Endodermal cell (in vitro differentiated cells): ENCODE measurements around the gene PEX13. TPM values are rescaled to one million over a fixed set of nuclear protein-coding genes. Genes with fewer than 3 reads are reported as not detected.

Source experiments
- DNase-seq: peaks from one replicate; pipeline ENCODE4 v3.0.0-alpha.2; 2017
- H3K27ac ChIP-seq: 2 replicates; pipeline ENCODE4 v1.5.1; 2013; ENCODE audit warnings: mild to moderate bottlenecking, low read depth, low read length, moderate library complexity
- H3K27me3 ChIP-seq: 2 replicates; pipeline ENCODE4 v1.6.1; 2013; ENCODE audit warnings: mild to moderate bottlenecking, low read length, moderate library complexity; ENCODE audit not compliant: insufficient read depth, control insufficient read depth, poor library complexity, severe bottlenecking
- H3K36me3 ChIP-seq: 2 replicates; pipeline ENCODE4 v1.7.0; 2013; ENCODE audit warnings: mild to moderate bottlenecking, low read length, moderate library complexity; ENCODE audit not compliant: control insufficient read depth, insufficient read depth
- H3K4me1 ChIP-seq: one replicate; pipeline ENCODE4 v1.7.0; 2013; ENCODE audit warnings: low read length; ENCODE audit not compliant: control insufficient read depth, insufficient read depth
- H3K4me3 ChIP-seq: 2 replicates; pipeline ENCODE4 v1.5.1; 2013; ENCODE audit warnings: mild to moderate bottlenecking, low read length, moderate library complexity
- H3K9ac ChIP-seq: 2 replicates; pipeline ENCODE4 v1.6.1; 2013; ENCODE audit warnings: mild to moderate bottlenecking, low read length, moderate library complexity; ENCODE audit not compliant: poor library complexity, severe bottlenecking; ENCODE audit errors: extremely low read depth
- H3K9me3 ChIP-seq: 2 replicates; pipeline ENCODE4 v1.6.1; 2013; ENCODE audit warnings: mild to moderate bottlenecking, low read length, moderate library complexity; ENCODE audit not compliant: control insufficient read depth
- H3K27ac Mint-ChIP-seq: 2 replicates; pipeline ENCODE4 v1.8.0; 2020; ENCODE audit warnings: mixed read lengths
- H3K27me3 Mint-ChIP-seq: 2 replicates; pipeline ENCODE4 v1.8.0; 2021; ENCODE audit warnings: mild to moderate bottlenecking, mixed read lengths; ENCODE audit not compliant: insufficient read depth
- H3K36me3 Mint-ChIP-seq: 2 replicates; pipeline ENCODE4 v1.8.0; 2020; ENCODE audit warnings: low read depth, mixed read lengths
- H3K4me1 Mint-ChIP-seq: 2 replicates; pipeline ENCODE4 v1.8.0; 2020; ENCODE audit warnings: mixed read lengths
- H3K4me3 Mint-ChIP-seq: 2 replicates; pipeline ENCODE4 v1.8.0; 2020; ENCODE audit warnings: mild to moderate bottlenecking, moderate library complexity, mixed read lengths
- H3K9me3 Mint-ChIP-seq: 2 replicates; pipeline ENCODE4 v1.8.0; 2020; ENCODE audit warnings: mild to moderate bottlenecking, mixed read lengths
- WGBS, 2 experiments: methylation state at CpG; one replicate each; pipeline versions ENCODE4 v1.1.5 to v1.1.7; 2013; ENCODE audit warnings: missing lambda C conversion rate in 2 of 2, mixed read lengths in 1 of 2; ENCODE audit not compliant: insufficient coverage in 1 of 2, insufficient read length in 1 of 2; 5-methylcytosine and 5-hydroxymethylcytosine counted together
- total RNA-seq, 2 donors: library from RNA; stranded (reverse); fragmentation: NEBNext Ultra II Directional in 1 of 2; extraction: Animal tissue kit (Norgen Biotek cat#: 25700) in 1 of 2; gene quantifications; 2 replicates in 1 of 2; 3 replicates in 1 of 2; pipeline ENCODE4 v1.2.1, GENCODE V29; 2021
- TF ChIP-seq, protein P1 (sequence below): fragments of 200-600 bp; sonication (generic); conservative IDR thresholded peaks from 2 replicates; pipeline ENCODE4 v1.5.0; 2021; ENCODE audit warnings: antibody characterized with exemption, mild to moderate bottlenecking

The PEX13 gene
- total RNA-seq, 2 donors from 2014 or later = 24.3 to 25.9 TPM

- no peaks in the 10 kb centered on the region for H3K4me1 Mint-ChIP-seq
- Histone ChIP-seq H3K9me3 (no peaks in the 10 kb centered on the region), H3K27me3 (no peaks in the 10 kb centered on the region), H3K9ac (no peak overlapping the region), H3K36me3 (no peaks in the 10 kb centered on the region), H3K4me3 (no peak overlapping the region), H3K4me1 (no peaks in the 10 kb centered on the region), H3K27ac (no peak overlapping the region)
- H3K36me3 Mint-ChIP-seq = no peaks in the 10 kb centered on the region
- H3K4me3 Mint-ChIP-seq = no peak overlapping the region
- TF ChIP-seq, protein P1, sequence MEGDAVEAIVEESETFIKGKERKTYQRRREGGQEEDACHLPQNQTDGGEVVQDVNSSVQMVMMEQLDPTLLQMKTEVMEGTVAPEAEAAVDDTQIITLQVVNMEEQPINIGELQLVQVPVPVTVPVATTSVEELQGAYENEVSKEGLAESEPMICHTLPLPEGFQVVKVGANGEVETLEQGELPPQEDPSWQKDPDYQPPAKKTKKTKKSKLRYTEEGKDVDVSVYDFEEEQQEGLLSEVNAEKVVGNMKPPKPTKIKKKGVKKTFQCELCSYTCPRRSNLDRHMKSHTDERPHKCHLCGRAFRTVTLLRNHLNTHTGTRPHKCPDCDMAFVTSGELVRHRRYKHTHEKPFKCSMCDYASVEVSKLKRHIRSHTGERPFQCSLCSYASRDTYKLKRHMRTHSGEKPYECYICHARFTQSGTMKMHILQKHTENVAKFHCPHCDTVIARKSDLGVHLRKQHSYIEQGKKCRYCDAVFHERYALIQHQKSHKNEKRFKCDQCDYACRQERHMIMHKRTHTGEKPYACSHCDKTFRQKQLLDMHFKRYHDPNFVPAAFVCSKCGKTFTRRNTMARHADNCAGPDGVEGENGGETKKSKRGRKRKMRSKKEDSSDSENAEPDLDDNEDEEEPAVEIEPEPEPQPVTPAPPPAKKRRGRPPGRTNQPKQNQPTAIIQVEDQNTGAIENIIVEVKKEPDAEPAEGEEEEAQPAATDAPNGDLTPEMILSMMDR = no peak
- 78 to 93% methylated on average over 2 to 5 of the region's 5 CpGs for whole genome bisulfite sequencing, 2 experiments
- H3K27ac Mint-ChIP-seq = no peak overlapping the region
- DNase-seq = no peak
- H3K9me3 Mint-ChIP-seq = no peaks in the 10 kb centered on the region
- peaks cover 4% of the 10 kb centered on the region for H3K27me3 Mint-ChIP-seq
Observed at GRCh38 chr2:60976875-60977561, 40.5 kb upstream of the PEX13 start.

GRCh38 chr2:60977562-60977895, 40.0 kb upstream of the PEX13 start:
- no peaks in the 10 kb centered on the region for H3K27me3 ChIP-seq
- no peaks in the 10 kb centered on the region for H3K36me3 Mint-ChIP-seq
- 77 to 100% methylated on average over 1 of the region's 1 CpG for WGBS, 2 experiments
- no peak for DNase-seq
- peaks cover 4% of the 10 kb centered on the region for H3K27me3 Mint-ChIP-seq
- H3K4me3 ChIP-seq = no peak overlapping the region
- no peaks in the 10 kb centered on the region for H3K4me1 Mint-ChIP-seq
- H3K4me1 ChIP-seq = no peaks in the 10 kb centered on the region
- no peak overlapping the region for H3K9ac ChIP-seq
- no peak overlapping the region for H3K27ac Mint-ChIP-seq
- H3K4me3 Mint-ChIP-seq = no peak overlapping the region
- H3K9me3 Mint-ChIP-seq = no peaks in the 10 kb centered on the region
- H3K27ac ChIP-seq = no peak overlapping the region
- H3K36me3 ChIP-seq = no peaks in the 10 kb centered on the region
- no peaks in the 10 kb centered on the region for H3K9me3 ChIP-seq
- TF ChIP-seq, protein P1 = no peak

GRCh38 chr2:60979231-60979630, 38.3 kb upstream of the PEX13 start:
- Mint-ChIP-seq H3K36me3 (no peaks in the 10 kb centered on the region), H3K27me3 (peaks cover 4% of the 10 kb centered on the region), H3K9me3 (no peaks in the 10 kb centered on the region), H3K4me1 (no peaks in the 10 kb centered on the region), H3K4me3 (no peak overlapping the region), H3K27ac (no peak overlapping the region)
- H3K4me3 ChIP-seq = no peak overlapping the region
- no peak overlapping the region for H3K9ac ChIP-seq
- no peak overlapping the region for H3K27ac ChIP-seq
- H3K27me3 ChIP-seq = no peaks in the 10 kb centered on the region
- 96 to 100% methylated on average over 1 to 3 of the region's 4 CpGs for WGBS, 2 experiments
- no peaks in the 10 kb centered on the region for H3K9me3 ChIP-seq
- no peak for DNase-seq
- H3K36me3 ChIP-seq = no peaks in the 10 kb centered on the region
- TF ChIP-seq, protein P1 = no peak
- H3K4me1 ChIP-seq = no peaks in the 10 kb centered on the region
